Testis (tissue), 3 donors: ENCODE data around the gene RPUSD4. TPM values are rescaled to one million over a fixed set of nuclear protein-coding genes. Genes with fewer than 3 reads are reported as not detected.

Source experiments
- DNase-seq: peaks from one replicate; pipeline ENCODE4 v3.0.0-alpha.2; 2019
- H3K27ac ChIP-seq, 2 donors: fragments of 200-600 bp; sonication (generic); one replicate each; pipeline ENCODE4 v1.5.1; 2019
- H3K27me3 ChIP-seq: fragments of 200-600 bp; sonication (generic); one replicate; pipeline ENCODE4 v1.5.1; 2019
- H3K36me3 ChIP-seq: fragments of 200-600 bp; sonication (generic); one replicate; pipeline ENCODE4 v1.5.1; 2017; ENCODE audit warnings: low read depth; ENCODE audit errors: missing control alignments
- H3K4me1 ChIP-seq: fragments of 200-600 bp; sonication (generic); one replicate; pipeline ENCODE4 v1.5.1; 2019
- H3K4me3 ChIP-seq, 2 donors: fragments of 200-600 bp; sonication (generic); one replicate each; pipeline ENCODE4 v1.5.1; 2017 to 2019
- H3K9me3 ChIP-seq: fragments of 200-600 bp; sonication (generic); one replicate; pipeline ENCODE4 v1.5.1; 2017
- CTCF ChIP-seq, 3 experiments: fragments of 450-650 bp in 2 of 3; fragments of 200-600 bp in 1 of 3; sonication (generic) in 1 of 3; IDR thresholded peaks; one replicate each; pipeline ENCODE4 v1.5.1; 2016 to 2019; ENCODE audit warnings: antibody characterized with exemption in 3 of 3, mild to moderate bottlenecking in 2 of 3, moderate library complexity in 1 of 3
- POLR2A ChIP-seq: fragments of 450-650 bp; IDR thresholded peaks from one replicate; pipeline ENCODE4 v1.6.1; 2017; ENCODE audit warnings: antibody characterized with exemption, mild to moderate bottlenecking, moderate library complexity
- WGBS, 2 donors: methylation state at CpG; one replicate each; pipeline ENCODE4 v1.1.5; 2018; 5-methylcytosine and 5-hydroxymethylcytosine counted together
- intact Hi-C: fragments of 100-400 bp; cut with DNase I; formaldehyde crosslinking; loops from one replicate; pipeline ENCODE4 v1.15.1; 2023; ENCODE audit warnings: low total_unique reads
- polyA plus RNA-seq: library from polyadenylated mRNA; stranded (reverse); fragments of 350-450 nt; fragmentation: Illumina TruSeq; extraction: RNeasy Lipid Tissue Mini Kit (QIAGEN cat#74804); gene quantifications from one replicate; pipeline ENCODE4 v1.2.3, GENCODE V29; 2014; ENCODE audit warnings: low read depth, low replicate concordance; ENCODE audit not compliant: insufficient read depth
- total RNA-seq, 2 donors: library from RNA; depleted of rRNA; stranded (reverse); fragments of >200 nt; gene quantifications; one replicate each; pipeline ENCODE4 v1.2.3, GENCODE V29; 2016

The RPUSD4 gene
- total and polyA plus RNA-seq, 3 donors from 2014 or later = 25.9 to 33.8 (median 27.5) TPM

- Histone ChIP-seq H3K27ac (no peak overlapping the region), H3K4me1 (no peaks in the 10 kb centered on the region), H3K9me3 (no peaks in the 10 kb centered on the region), H3K4me3 (no peak overlapping the region), H3K27me3 (no peaks in the 10 kb centered on the region), H3K36me3 (no peaks in the 10 kb centered on the region)
- intact Hi-C loops = no loop called here
- no peak for DNase-seq
- 79 to 93% methylated on average over 4 to 7 of the region's 7 CpGs for WGBS, 2 donors
- TF ChIP-seq POLR2A = no peak
- no peak for TF ChIP-seq CTCF (IDR thresholded peaks at IDR 0.05)
Observed at GRCh38 chr11:126161023-126161391, 50.4 kb downstream of the RPUSD4 start.

- Histone ChIP-seq H3K4me3 (no peak overlapping the region), H3K36me3 (no peaks in the 10 kb centered on the region), H3K9me3 (no peaks in the 10 kb centered on the region), H3K27me3 (no peaks in the 10 kb centered on the region), H3K4me1 (no peaks in the 10 kb centered on the region), H3K27ac (no peak overlapping the region)
- TF ChIP-seq POLR2A = no peak
- TF ChIP-seq CTCF (IDR thresholded peaks at IDR 0.05) = no peak
- DNase-seq = no peak
- WGBS, 2 donors = 70 to 71% methylated on average over 14 to 18 of the region's 18 CpGs
- intact Hi-C loops = no loop called here
Observed at GRCh38 chr11:126160345-126161022, 51.0 kb downstream of the RPUSD4 start.

GRCh38 chr11:126159719-126160344, 51.6 kb downstream of the RPUSD4 start:
- 88 to 96% methylated on average over 8 to 19 of the region's 19 CpGs for WGBS, 2 donors
- H3K4me3 ChIP-seq = no peak overlapping the region
- TF ChIP-seq CTCF (IDR thresholded peaks at IDR 0.05) (no peak), POLR2A (no peak)
- no peaks in the 10 kb centered on the region for H3K27me3 ChIP-seq
- H3K4me1 ChIP-seq = no peaks in the 10 kb centered on the region
- no peak overlapping the region for H3K27ac ChIP-seq
- no peaks in the 10 kb centered on the region for H3K36me3 ChIP-seq
- DNase-seq = no peak
- H3K9me3 ChIP-seq = no peaks in the 10 kb centered on the region
- intact Hi-C loops = no loop called here

- Histone ChIP-seq H3K36me3 (no peaks in the 10 kb centered on the region), H3K4me1 (no peaks in the 10 kb centered on the region), H3K9me3 (no peaks in the 10 kb centered on the region), H3K27me3 (no peaks in the 10 kb centered on the region), H3K27ac (no peak overlapping the region), H3K4me3 (no peak overlapping the region)
- intact Hi-C loops = no loop called here
- 81% methylated on average over 6 to 8 of the region's 8 CpGs for WGBS, 2 donors
- no peak for DNase-seq
- TF ChIP-seq POLR2A = no peak
- TF ChIP-seq CTCF (IDR thresholded peaks at IDR 0.05) = no peak
Observed at GRCh38 chr11:126158054-126158791, 53.2 kb downstream of the RPUSD4 start.
